Measurements from ENCODE around the gene ZNF548.

Gene ZNF548

DNA sequence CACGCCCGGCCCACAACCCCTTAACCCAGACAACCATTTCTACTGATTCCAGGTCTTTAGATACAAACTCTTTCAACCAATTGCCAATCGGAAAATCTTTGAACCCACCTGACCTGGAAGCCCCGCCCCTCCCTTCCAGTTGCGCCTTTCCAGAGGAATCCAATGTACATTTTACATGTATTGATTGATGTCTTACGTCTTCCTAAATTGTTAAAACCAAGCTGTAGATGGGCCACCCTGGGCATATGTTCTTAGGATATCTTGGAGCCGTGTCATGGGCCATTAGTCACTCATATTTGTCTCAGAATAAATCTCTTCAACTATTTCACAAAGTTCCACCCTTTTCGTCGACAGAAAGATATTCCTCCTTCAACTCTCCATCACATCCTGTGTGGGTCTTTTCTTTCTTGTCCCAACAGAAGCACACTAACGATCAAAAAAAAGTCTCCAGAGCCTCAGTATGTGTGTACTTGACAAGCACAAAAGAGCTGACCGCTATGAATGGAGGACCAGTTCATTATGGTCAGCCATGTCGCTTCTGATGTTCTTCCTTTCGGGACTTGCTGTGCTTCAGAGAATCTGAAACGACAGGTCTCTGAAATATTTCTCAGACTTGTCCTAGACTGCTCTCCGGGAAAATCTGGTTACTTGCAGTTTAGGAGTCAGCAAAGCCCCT, 44.9 kb downstream of the ZNF548 start:
- DNase-seq (ENCODE audit: extremely low read depth, insufficient read length), result no peak
- TF ChIP-seq, protein P1, sequence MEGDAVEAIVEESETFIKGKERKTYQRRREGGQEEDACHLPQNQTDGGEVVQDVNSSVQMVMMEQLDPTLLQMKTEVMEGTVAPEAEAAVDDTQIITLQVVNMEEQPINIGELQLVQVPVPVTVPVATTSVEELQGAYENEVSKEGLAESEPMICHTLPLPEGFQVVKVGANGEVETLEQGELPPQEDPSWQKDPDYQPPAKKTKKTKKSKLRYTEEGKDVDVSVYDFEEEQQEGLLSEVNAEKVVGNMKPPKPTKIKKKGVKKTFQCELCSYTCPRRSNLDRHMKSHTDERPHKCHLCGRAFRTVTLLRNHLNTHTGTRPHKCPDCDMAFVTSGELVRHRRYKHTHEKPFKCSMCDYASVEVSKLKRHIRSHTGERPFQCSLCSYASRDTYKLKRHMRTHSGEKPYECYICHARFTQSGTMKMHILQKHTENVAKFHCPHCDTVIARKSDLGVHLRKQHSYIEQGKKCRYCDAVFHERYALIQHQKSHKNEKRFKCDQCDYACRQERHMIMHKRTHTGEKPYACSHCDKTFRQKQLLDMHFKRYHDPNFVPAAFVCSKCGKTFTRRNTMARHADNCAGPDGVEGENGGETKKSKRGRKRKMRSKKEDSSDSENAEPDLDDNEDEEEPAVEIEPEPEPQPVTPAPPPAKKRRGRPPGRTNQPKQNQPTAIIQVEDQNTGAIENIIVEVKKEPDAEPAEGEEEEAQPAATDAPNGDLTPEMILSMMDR (IDR thresholded peaks at IDR 0.05; ENCODE audit: insufficient read depth, low read length, poor library complexity, severe bottlenecking), result no peak
- no peaks in the 10 kb centered on the region; the same call in none of the 2 replicates for H3K36me3 ChIP-seq (ENCODE audit: control insufficient read depth, insufficient read depth, low read length)
- H3K27me3 ChIP-seq (replicated peaks; ENCODE audit: control insufficient read depth, insufficient read depth, low read length), result no peaks in the 10 kb centered on the region
- peak overlapping the region; percentile 85 for H3K4me3 ChIP-seq (replicated peaks; ENCODE audit: low read depth, low read length)

GRCh38 chr19:57435062-57435978, 45.7 kb downstream of the ZNF548 start, which contains the start of gene ZNF749:
Gene ZNF749 (plus strand): TSS chr19:57435325. CDS start chr19:57435579, 254 bp downstream.
- peak; percentile 88 for DNase-seq (ENCODE audit: extremely low read depth, insufficient read length)
- peak within 1 kb of the TSS; percentile 85 for H3K4me3 ChIP-seq (replicated peaks; ENCODE audit: low read depth, low read length)

DNA sequence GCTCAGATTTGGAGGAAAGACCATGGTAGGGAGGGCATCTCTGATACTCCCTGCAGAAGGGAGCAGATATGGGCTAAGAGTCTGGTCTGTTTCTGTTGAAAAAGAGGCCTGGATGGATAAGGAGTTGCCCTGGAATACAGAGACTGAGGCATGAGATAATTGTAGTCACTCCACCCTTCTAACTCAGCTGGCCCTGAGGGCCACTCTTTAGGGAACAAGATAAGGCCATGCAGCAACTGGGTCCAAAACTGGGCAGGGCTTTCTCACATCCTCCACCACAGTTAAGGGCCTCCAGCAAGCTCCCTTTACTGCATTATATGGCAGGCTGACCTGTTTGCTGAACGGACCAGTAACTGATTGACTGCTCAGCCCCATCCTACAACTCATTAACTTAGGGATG, 46.8 kb downstream of the ZNF548 start:
- no peak for DNase-seq (ENCODE audit: extremely low read depth, insufficient read length)
- H3K4me3 ChIP-seq (replicated peaks; ENCODE audit: low read depth, low read length), result peak overlapping the region; percentile 85

More at GRCh38 chr19:57435062-57435978, 45.7 kb downstream of the ZNF548 start, which contains the start of gene ZNF749:
- Histone ChIP-seq H3K27me3 (replicated peaks; ENCODE audit: control insufficient read depth, insufficient read depth, low read length) (no peaks in the 10 kb centered on the region), H3K36me3 (ENCODE audit: control insufficient read depth, insufficient read depth, low read length) (no peaks in the 10 kb centered on the region; the same call in none of the 2 replicates)
- TF ChIP-seq, protein P1 (IDR thresholded peaks at IDR 0.05; ENCODE audit: insufficient read depth, low read length, poor library complexity, severe bottlenecking), result no peak

GRCh38 chr19:57437931-57438330, 48.3 kb downstream of the ZNF548 start:
- no peak for DNase-seq (ENCODE audit: extremely low read depth, insufficient read length)
- TF ChIP-seq, protein P1 (IDR thresholded peaks at IDR 0.05; ENCODE audit: insufficient read depth, low read length, poor library complexity, severe bottlenecking), result no peak
- Histone ChIP-seq H3K36me3 (ENCODE audit: control insufficient read depth, insufficient read depth, low read length) (no peaks in the 10 kb centered on the region; the same call in none of the 2 replicates), H3K27me3 (replicated peaks; ENCODE audit: control insufficient read depth, insufficient read depth, low read length) (no peaks in the 10 kb centered on the region), H3K4me3 (replicated peaks; ENCODE audit: low read depth, low read length) (no peak overlapping the region)

More for the DNA sequence above, 46.8 kb downstream of the ZNF548 start:
- Histone ChIP-seq H3K27me3 (replicated peaks; ENCODE audit: control insufficient read depth, insufficient read depth, low read length) (no peaks in the 10 kb centered on the region), H3K36me3 (ENCODE audit: control insufficient read depth, insufficient read depth, low read length) (no peaks in the 10 kb centered on the region; the same call in none of the 2 replicates)
- TF ChIP-seq, protein P1 (IDR thresholded peaks at IDR 0.05; ENCODE audit: insufficient read depth, low read length, poor library complexity, severe bottlenecking), result no peak

- H3K36me3 ChIP-seq (ENCODE audit: control insufficient read depth, insufficient read depth, low read length), result peaks cover 4% of the 10 kb centered on the region
- no peak for DNase-seq (ENCODE audit: extremely low read depth, insufficient read length)
- TF ChIP-seq, protein P1 (IDR thresholded peaks at IDR 0.05; ENCODE audit: insufficient read depth, low read length, poor library complexity, severe bottlenecking), result no peak
- H3K27me3 ChIP-seq (replicated peaks; ENCODE audit: control insufficient read depth, insufficient read depth, low read length), result no peaks in the 10 kb centered on the region
- H3K4me3 ChIP-seq (replicated peaks; ENCODE audit: low read depth, low read length), result no peak overlapping the region
Measured at GRCh38 chr19:57438925-57439324, 49.3 kb downstream of the ZNF548 start.

All from GM06990 (cell line).